Progenitor cell of endocrine pancreas (in vitro differentiated cells): ENCODE results near the gene MRPS17. TPM values are rescaled to one million over a fixed set of nuclear protein-coding genes. Genes with fewer than 3 reads are reported as not detected.

Experiments
- DNase-seq: peaks from one replicate; pipeline ENCODE4 v3.0.0; 2021; ENCODE audit warnings: low spot score; ENCODE audit not compliant: unreplicated experiment
- H3K27ac Mint-ChIP-seq: 2 replicates; pipeline ENCODE4 v1.8.0; 2021; ENCODE audit warnings: mild to moderate bottlenecking, moderate library complexity, mixed read lengths
- H3K27me3 Mint-ChIP-seq: 2 replicates; pipeline ENCODE4 v1.8.0; 2021; ENCODE audit warnings: mixed read lengths
- H3K36me3 Mint-ChIP-seq: 2 replicates; pipeline ENCODE4 v1.8.0; 2022; ENCODE audit warnings: mixed read lengths; ENCODE audit not compliant: insufficient read depth
- H3K4me1 Mint-ChIP-seq: 2 replicates; pipeline ENCODE4 v1.8.0; 2021; ENCODE audit warnings: low read depth, mixed read lengths
- H3K4me3 Mint-ChIP-seq: 2 replicates; pipeline ENCODE4 v1.8.0; 2021; ENCODE audit warnings: low read depth, mild to moderate bottlenecking, moderate library complexity, mixed read lengths
- H3K9me3 Mint-ChIP-seq: 2 replicates; pipeline ENCODE4 v1.8.0; 2021; ENCODE audit warnings: low read depth, mixed read lengths
- total RNA-seq: library from RNA; stranded (reverse); gene quantifications from 2 replicates; pipeline ENCODE4 v1.2.1, GENCODE V29; 2021
- TF ChIP-seq, protein P1 (sequence below): fragments of 200-600 bp; sonication (generic); IDR thresholded peaks from one replicate; pipeline ENCODE4 v1.5.0; 2021; ENCODE audit warnings: antibody characterized with exemption, mild to moderate bottlenecking; ENCODE audit not compliant: unreplicated experiment

Gene MRPS17
- total RNA-seq, 1 donor from 2014 or later: 15.8 TPM

- H3K4me1 Mint-ChIP-seq: peaks cover 12% of the 10 kb centered on the region
- H3K27ac Mint-ChIP-seq: no peak overlapping the region
- H3K4me3 Mint-ChIP-seq: peak overlapping the region; percentile 57
- H3K9me3 Mint-ChIP-seq: no peaks in the 10 kb centered on the region
- TF ChIP-seq, protein P1, sequence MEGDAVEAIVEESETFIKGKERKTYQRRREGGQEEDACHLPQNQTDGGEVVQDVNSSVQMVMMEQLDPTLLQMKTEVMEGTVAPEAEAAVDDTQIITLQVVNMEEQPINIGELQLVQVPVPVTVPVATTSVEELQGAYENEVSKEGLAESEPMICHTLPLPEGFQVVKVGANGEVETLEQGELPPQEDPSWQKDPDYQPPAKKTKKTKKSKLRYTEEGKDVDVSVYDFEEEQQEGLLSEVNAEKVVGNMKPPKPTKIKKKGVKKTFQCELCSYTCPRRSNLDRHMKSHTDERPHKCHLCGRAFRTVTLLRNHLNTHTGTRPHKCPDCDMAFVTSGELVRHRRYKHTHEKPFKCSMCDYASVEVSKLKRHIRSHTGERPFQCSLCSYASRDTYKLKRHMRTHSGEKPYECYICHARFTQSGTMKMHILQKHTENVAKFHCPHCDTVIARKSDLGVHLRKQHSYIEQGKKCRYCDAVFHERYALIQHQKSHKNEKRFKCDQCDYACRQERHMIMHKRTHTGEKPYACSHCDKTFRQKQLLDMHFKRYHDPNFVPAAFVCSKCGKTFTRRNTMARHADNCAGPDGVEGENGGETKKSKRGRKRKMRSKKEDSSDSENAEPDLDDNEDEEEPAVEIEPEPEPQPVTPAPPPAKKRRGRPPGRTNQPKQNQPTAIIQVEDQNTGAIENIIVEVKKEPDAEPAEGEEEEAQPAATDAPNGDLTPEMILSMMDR: no peak
- peaks cover 11% of the 10 kb centered on the region for H3K36me3 Mint-ChIP-seq
- H3K27me3 Mint-ChIP-seq: peaks cover 21% of the 10 kb centered on the region
- no peak for DNase-seq
Measured at GRCh38 chr7:55965805-55966421, 14.2 kb downstream of the MRPS17 start.

- TF ChIP-seq, protein P1: no peak
- H3K27me3 Mint-ChIP-seq: peaks cover 21% of the 10 kb centered on the region
- peak overlapping the region; percentile 11 for H3K4me3 Mint-ChIP-seq
- H3K4me1 Mint-ChIP-seq: peaks cover 16% of the 10 kb centered on the region
- H3K27ac Mint-ChIP-seq: peak overlapping the region; percentile 78
- no peaks in the 10 kb centered on the region for H3K9me3 Mint-ChIP-seq
- no peak for DNase-seq
- peaks cover 11% of the 10 kb centered on the region for H3K36me3 Mint-ChIP-seq
Measured at GRCh38 chr7:55966851-55967250, 15.2 kb downstream of the MRPS17 start.

DNA sequence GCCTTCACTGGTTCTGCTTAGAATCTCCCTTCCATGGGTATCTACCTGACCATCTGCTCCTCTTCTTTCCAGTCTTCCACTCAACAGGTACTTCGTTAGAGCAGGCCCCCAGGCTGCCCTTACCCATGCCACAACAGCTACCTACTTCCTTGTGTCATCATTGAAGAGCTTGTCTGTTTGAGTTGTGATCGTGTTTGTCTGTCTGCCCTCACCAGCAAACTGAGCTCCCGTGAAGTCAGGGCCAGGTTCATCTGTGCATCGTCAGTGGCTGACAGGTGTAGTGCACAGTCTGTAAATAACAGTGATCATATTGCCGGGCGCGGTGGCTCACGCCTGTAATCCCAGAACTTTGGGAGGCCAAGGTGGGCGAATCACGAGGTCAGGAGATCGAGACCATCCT, 17.7 kb downstream of the MRPS17 start:
- H3K27ac Mint-ChIP-seq: no peak overlapping the region
- no peak overlapping the region for H3K4me3 Mint-ChIP-seq
- H3K4me1 Mint-ChIP-seq: peaks cover 16% of the 10 kb centered on the region
- H3K27me3 Mint-ChIP-seq: no peaks in the 10 kb centered on the region
- H3K36me3 Mint-ChIP-seq: peaks cover 11% of the 10 kb centered on the region
- no peaks in the 10 kb centered on the region for H3K9me3 Mint-ChIP-seq
- no peak for DNase-seq
- TF ChIP-seq, protein P1: no peak

DNA sequence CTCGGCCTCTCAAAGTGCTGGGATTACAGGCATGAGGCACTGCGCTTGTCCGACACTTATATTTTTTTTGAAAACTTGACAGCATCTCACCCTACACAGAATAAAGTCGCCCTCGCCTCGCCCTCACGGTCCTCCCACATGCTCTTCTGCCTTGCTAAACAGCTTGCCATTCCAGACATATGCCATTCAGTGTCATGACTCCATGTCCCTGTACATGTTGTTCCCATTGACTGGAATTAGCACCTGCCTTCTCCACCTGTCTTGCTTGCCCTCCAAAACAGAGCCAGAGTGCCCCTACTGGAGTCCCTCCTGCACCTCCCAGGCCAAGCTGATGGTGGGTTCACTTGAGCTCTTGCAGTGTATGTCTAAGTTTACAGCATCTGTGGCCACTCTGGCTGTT, 18.9 kb downstream of the MRPS17 start:
- TF ChIP-seq, protein P1: no peak
- Mint-ChIP-seq H3K27ac (no peak overlapping the region), H3K4me1 (peaks cover 13% of the 10 kb centered on the region), H3K9me3 (no peaks in the 10 kb centered on the region), H3K36me3 (peaks cover 11% of the 10 kb centered on the region), H3K27me3 (no peaks in the 10 kb centered on the region), H3K4me3 (no peak overlapping the region)
- DNase-seq: no peak

DNA sequence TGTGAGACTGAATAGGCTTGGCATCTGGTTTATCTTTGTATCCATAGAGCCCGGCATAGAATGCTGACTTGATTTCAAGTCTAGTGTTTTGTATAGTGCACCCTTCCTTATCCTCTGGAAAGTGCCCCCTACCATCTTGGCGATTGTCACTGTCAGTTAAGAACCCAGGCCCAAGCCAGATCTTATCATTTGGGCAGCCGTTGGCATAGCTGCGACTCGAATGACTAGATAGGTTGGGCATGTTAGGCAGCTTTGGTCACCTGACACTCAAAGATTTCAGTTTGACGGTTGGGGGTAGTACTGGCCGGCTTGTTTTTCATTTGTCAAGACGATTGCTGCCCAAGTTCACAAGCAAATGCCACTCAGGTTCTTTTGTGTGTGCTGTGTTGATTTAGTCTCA, 19.3 kb downstream of the MRPS17 start:
- Mint-ChIP-seq H3K27ac (peak overlapping the region; percentile 73), H3K4me3 (no peak overlapping the region), H3K4me1 (peaks cover 10% of the 10 kb centered on the region)

More for the DNA sequence above, 19.3 kb downstream of the MRPS17 start:
- DNase-seq: no peak
- TF ChIP-seq, protein P1: no peak
- Mint-ChIP-seq H3K9me3 (no peaks in the 10 kb centered on the region), H3K27me3 (no peaks in the 10 kb centered on the region), H3K36me3 (peaks cover 11% of the 10 kb centered on the region)
